DOHH2 (cell line): ENCODE measurements around the gene NPTN.

Source experiments
- H3F3A ChIP-seq: fragments of 200-600 bp; sonication (generic), shearing (Covaris generic); 2 replicates; pipeline ENCODE4 v1.6.0; 2016; ENCODE audit warnings: antibody characterized with exemption, mild to moderate bottlenecking; ENCODE audit not compliant: control insufficient read depth, insufficient read depth
- H3K27ac ChIP-seq: fragments of 200-600 bp; sonication (generic); 2 replicates; pipeline ENCODE4 v1.5.1; 2014; ENCODE audit warnings: low read depth, mild to moderate bottlenecking, low read length, moderate library complexity
- H3K27me3 ChIP-seq: fragments of 200-600 bp; sonication (generic); 2 replicates; pipeline ENCODE4 v1.6.1; 2014; ENCODE audit warnings: mild to moderate bottlenecking, low read length, mixed read lengths; ENCODE audit not compliant: control insufficient read depth
- H3K36me3 ChIP-seq: fragments of 200-600 bp; sonication (generic); 2 replicates; pipeline ENCODE4 v1.6.1; 2014; ENCODE audit warnings: mild to moderate bottlenecking, low read length, moderate library complexity, mixed read lengths; ENCODE audit not compliant: control insufficient read depth
- H3K4me1 ChIP-seq: fragments of 200-600 bp; sonication (generic); 2 replicates; pipeline ENCODE4 v1.6.1; 2014; ENCODE audit warnings: mild to moderate bottlenecking, low read length, mixed read lengths; ENCODE audit not compliant: control insufficient read depth
- H3K4me2 ChIP-seq: fragments of 200-600 bp; sonication (generic); 2 replicates; pipeline ENCODE4 v1.6.0; 2014; ENCODE audit warnings: mild to moderate bottlenecking, low read length, moderate library complexity
- H3K4me3 ChIP-seq: fragments of 200-600 bp; sonication (generic); 2 replicates; pipeline ENCODE4 v1.5.1; 2014; ENCODE audit warnings: mild to moderate bottlenecking, low read length, mixed read lengths
- H3K79me2 ChIP-seq: fragments of 200-600 bp; sonication (generic); 2 replicates; pipeline ENCODE4 v1.6.1; 2014; ENCODE audit warnings: mild to moderate bottlenecking, low read length, mixed read lengths; ENCODE audit not compliant: control insufficient read depth
- H3K9me2 ChIP-seq: fragments of 200-600 bp; sonication (generic); replicated peaks from 2 replicates; pipeline ENCODE4 v1.6.1; 2014; ENCODE audit warnings: mild to moderate bottlenecking, low read length, mixed read lengths; ENCODE audit not compliant: control insufficient read depth
- H3K9me3 ChIP-seq: fragments of 200-600 bp; sonication (generic); 2 replicates; pipeline ENCODE4 v1.6.1; 2014; ENCODE audit warnings: antibody characterized with exemption, low read length, mixed read lengths; ENCODE audit not compliant: control insufficient read depth, insufficient read depth
- H4K20me1 ChIP-seq: fragments of 200-600 bp; sonication (generic); 2 replicates; pipeline ENCODE4 v1.6.0; 2014; ENCODE audit warnings: low read depth, mild to moderate bottlenecking, antibody characterized with exemption, low read length, moderate library complexity; ENCODE audit not compliant: control insufficient read depth, insufficient read depth
- EZH2phosphoT487 ChIP-seq: fragments of 200-600 bp; sonication (generic); IDR thresholded peaks from 2 replicates; pipeline ENCODE4 v1.6.1; 2017; ENCODE audit warnings: borderline replicate concordance, mild to moderate bottlenecking, antibody characterized with exemption, low read length, moderate library complexity, mixed read lengths
- TF ChIP-seq, protein P1 (sequence below): fragments of 200-600 bp; sonication (generic); IDR thresholded peaks from one replicate; pipeline ENCODE4 v1.5.1; 2014; ENCODE audit warnings: antibody characterized with exemption, mild to moderate bottlenecking, low read depth, low read length; ENCODE audit not compliant: poor library complexity, severe bottlenecking

NPTN gene

DNA sequence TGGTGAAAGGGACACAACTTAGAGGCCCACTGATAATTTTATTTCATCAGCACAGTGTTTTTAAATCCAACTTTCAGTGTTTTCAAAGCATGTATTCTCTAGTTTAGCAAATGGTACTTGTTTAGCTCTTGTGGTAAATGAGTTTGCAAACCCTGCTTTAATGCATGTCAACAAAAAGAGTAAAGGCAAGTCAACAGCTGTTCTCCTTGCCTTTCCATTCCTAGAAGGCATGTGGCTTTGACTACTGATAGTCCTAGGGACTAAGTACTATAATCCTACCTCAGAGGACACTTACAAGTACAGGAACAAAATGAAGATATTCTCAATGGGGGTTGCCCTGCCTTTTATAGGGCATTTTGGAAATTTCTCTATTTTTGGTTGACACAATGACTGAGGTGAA is 13.1 kb downstream of the NPTN start:
- Histone ChIP-seq H3K9me3 (no peaks in the 10 kb centered on the region), H3K36me3 (0 out of 2 replicates have a peak, but pooled peaks cover 2% of the 10 kb centered on the region), H3K79me2 (peaks cover 98% of the 10 kb centered on the region), H4K20me1 (peaks cover 32% of the 10 kb centered on the region; the same call in 1 of the 2 replicates), H3K27me3 (no peaks in the 10 kb centered on the region), H3F3A (no peaks in the 10 kb centered on the region), H3K4me1 (peaks cover 7% of the 10 kb centered on the region), H3K4me2 (no peak overlapping the region), H3K4me3 (no peak overlapping the region), H3K27ac (no peak overlapping the region), H3K9me2 (no peaks in the 10 kb centered on the region)
- TF ChIP-seq EZH2phosphoT487: no peak
- TF ChIP-seq, protein P1, sequence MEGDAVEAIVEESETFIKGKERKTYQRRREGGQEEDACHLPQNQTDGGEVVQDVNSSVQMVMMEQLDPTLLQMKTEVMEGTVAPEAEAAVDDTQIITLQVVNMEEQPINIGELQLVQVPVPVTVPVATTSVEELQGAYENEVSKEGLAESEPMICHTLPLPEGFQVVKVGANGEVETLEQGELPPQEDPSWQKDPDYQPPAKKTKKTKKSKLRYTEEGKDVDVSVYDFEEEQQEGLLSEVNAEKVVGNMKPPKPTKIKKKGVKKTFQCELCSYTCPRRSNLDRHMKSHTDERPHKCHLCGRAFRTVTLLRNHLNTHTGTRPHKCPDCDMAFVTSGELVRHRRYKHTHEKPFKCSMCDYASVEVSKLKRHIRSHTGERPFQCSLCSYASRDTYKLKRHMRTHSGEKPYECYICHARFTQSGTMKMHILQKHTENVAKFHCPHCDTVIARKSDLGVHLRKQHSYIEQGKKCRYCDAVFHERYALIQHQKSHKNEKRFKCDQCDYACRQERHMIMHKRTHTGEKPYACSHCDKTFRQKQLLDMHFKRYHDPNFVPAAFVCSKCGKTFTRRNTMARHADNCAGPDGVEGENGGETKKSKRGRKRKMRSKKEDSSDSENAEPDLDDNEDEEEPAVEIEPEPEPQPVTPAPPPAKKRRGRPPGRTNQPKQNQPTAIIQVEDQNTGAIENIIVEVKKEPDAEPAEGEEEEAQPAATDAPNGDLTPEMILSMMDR: no peak

GRCh38 chr15:73617913-73618312 is 15.3 kb downstream of the NPTN start:
- Histone ChIP-seq H3K79me2 (peaks cover 98% of the 10 kb centered on the region), H3F3A (no peaks in the 10 kb centered on the region), H3K27ac (no peak overlapping the region), H3K4me1 (no peaks in the 10 kb centered on the region), H3K9me3 (no peaks in the 10 kb centered on the region), H3K4me3 (no peak overlapping the region), H3K9me2 (no peaks in the 10 kb centered on the region), H4K20me1 (peaks cover 29% of the 10 kb centered on the region; the same call in 1 of the 2 replicates), H3K4me2 (no peak overlapping the region), H3K27me3 (no peaks in the 10 kb centered on the region), H3K36me3 (0 out of 2 replicates have a peak, but pooled peaks cover 2% of the 10 kb centered on the region)
- TF ChIP-seq, protein P1: no peak
- TF ChIP-seq EZH2phosphoT487: no peak

- no peaks in the 10 kb centered on the region for H3K9me3 ChIP-seq
- peaks cover 96% of the 10 kb centered on the region for H3K79me2 ChIP-seq
- no peak for TF ChIP-seq EZH2phosphoT487
- TF ChIP-seq, protein P1: no peak
- no peak overlapping the region for H3K27ac ChIP-seq
- H3K36me3 ChIP-seq: 0 out of 2 replicates have a peak, but pooled peaks cover 2% of the 10 kb centered on the region
- no peaks in the 10 kb centered on the region for H3K27me3 ChIP-seq
- no peaks in the 10 kb centered on the region for H3K9me2 ChIP-seq
- no peak overlapping the region for H3K4me3 ChIP-seq
- H4K20me1 ChIP-seq: peaks cover 29% of the 10 kb centered on the region; the same call in 1 of the 2 replicates
- no peak overlapping the region for H3K4me2 ChIP-seq
- no peaks in the 10 kb centered on the region for H3F3A ChIP-seq
- H3K4me1 ChIP-seq: no peaks in the 10 kb centered on the region
These were observed 15.8 kb downstream of the NPTN start for GRCh38 chr15:73617301-73617831.
